SW 1271 (cell line): ENCODE measurements around the gene NT5C3A.
"Not testable (repeated sequence)": the region's sequence is repeated elsewhere in the genome, so short reads cannot be mapped to it uniquely, and the experiment has no call there.

Experiments used
- DNase-seq, 2 experiments: peaks; one replicate each; lab custom pipeline; 2025; lab: John Stamatoyannopoulos, UW

Gene NT5C3A

GRCh38 chr7:33062023-33062781, at the start of gene NT5C3A:
Gene NT5C3A (minus strand): TSS chr7:33062776. CDS start chr7:33062705, 71 bp downstream.
- peak in 1 of 2 experiments; percentile 36 for DNase-seq

- DNase-seq = no peak
Measured at GRCh38 chr7:33111614-33112013, 49.0 kb upstream of the NT5C3A start.

GRCh38 chr7:33109758-33110238, 47.2 kb upstream of the NT5C3A start:
- DNase-seq = no peak

- peak; percentile 9 to 62 for DNase-seq
Measured at GRCh38 chr7:33109005-33109757, 46.6 kb upstream of the NT5C3A start, which contains the start of gene RP9. Gene RP9 (minus strand): TSS chr7:33109404. CDS start chr7:33109372, 32 bp downstream.

- DNase-seq = peak; percentile 2 to 49
Measured at GRCh38 chr7:33108554-33109004, 46.0 kb upstream of the NT5C3A start.

- DNase-seq = peak in 1 of 2 experiments; percentile 53
Measured at GRCh38 chr7:33107136-33108066, 44.8 kb upstream of the NT5C3A start.

- DNase-seq = no peak
Measured at GRCh38 chr7:33101906-33102305, 39.3 kb upstream of the NT5C3A start.

- DNase-seq = no peak
Measured at GRCh38 chr7:33100770-33101169, 38.2 kb upstream of the NT5C3A start.

GRCh38 chr7:33099154-33099940, 36.8 kb upstream of the NT5C3A start:
- no peak for DNase-seq

GRCh38 chr7:33094745-33095275, 32.2 kb upstream of the NT5C3A start:
- not testable (repeated sequence) for DNase-seq

GRCh38 chr7:33093266-33093665, 30.7 kb upstream of the NT5C3A start:
- no peak for DNase-seq

GRCh38 chr7:33091641-33092191, 29.1 kb upstream of the NT5C3A start:
- no peak for DNase-seq

- no peak for DNase-seq
Measured at GRCh38 chr7:33091111-33091531, 28.5 kb upstream of the NT5C3A start.

- no peak for DNase-seq
Measured at GRCh38 chr7:33089142-33089541, 26.6 kb upstream of the NT5C3A start.

- DNase-seq = no peak
Measured at GRCh38 chr7:33087858-33088257, 25.3 kb upstream of the NT5C3A start.

- DNase-seq = no peak
Measured at GRCh38 chr7:33087356-33087755, 24.8 kb upstream of the NT5C3A start.

- DNase-seq = no peak
Measured at GRCh38 chr7:33079763-33080690, 17.5 kb upstream of the NT5C3A start.

- DNase-seq = no peak
Measured at GRCh38 chr7:33079096-33079495, 16.5 kb upstream of the NT5C3A start.

- no peak for DNase-seq
Measured at GRCh38 chr7:33076737-33077136, 14.2 kb upstream of the NT5C3A start.
